OCI-LY3 (cell line): ENCODE measurements around the gene USP22.
"Not testable (repeated sequence)": the region's sequence is repeated elsewhere in the genome, so short reads cannot be mapped to it uniquely, and the experiment has no call there.

Experiments used
- H2AFZ ChIP-seq: fragments of 200-600, 300-600 bp; shearing (Covaris generic); 2 replicates; pipeline ENCODE4 v1.6.0; 2014; ENCODE audit warnings: antibody characterized with exemption, low read depth, low read length
- H3K27ac ChIP-seq: fragments of 200-600, 300-600 bp; sonication (generic); 2 replicates; pipeline ENCODE4 v1.5.1; 2014; ENCODE audit warnings: mild to moderate bottlenecking, low read length, moderate library complexity, mixed read lengths
- H3K27me3 ChIP-seq: fragments of 200-600, 300-600 bp; sonication (generic); 2 replicates; pipeline ENCODE4 v1.6.1; 2014; ENCODE audit warnings: low read depth, low read length, mixed read lengths
- H3K36me3 ChIP-seq: fragments of 200-600, 300-600 bp; sonication (generic); replicated peaks from 2 replicates; pipeline ENCODE3; 2014; ENCODE audit warnings: low read depth, low read length, mixed read lengths
- H3K4me1 ChIP-seq: fragments of 300-600, 200-600 bp; sonication (generic); 2 replicates; pipeline ENCODE4 v1.6.1; 2014; ENCODE audit warnings: low read length, mixed read lengths
- H3K4me2 ChIP-seq: fragments of 200-600, 300-600 bp; sonication (generic); 2 replicates; pipeline ENCODE4 v1.6.1; 2014; ENCODE audit warnings: low read length, mixed read lengths
- H3K4me3 ChIP-seq: fragments of 300-600, 200-600 bp; sonication (generic); 2 replicates; pipeline ENCODE4 v1.5.1; 2014; ENCODE audit warnings: antibody characterized with exemption, mild to moderate bottlenecking, low read length, moderate library complexity
- H3K79me2 ChIP-seq: fragments of 300-600, 200-600 bp; shearing (Covaris generic); 2 replicates; pipeline ENCODE4 v1.6.1; 2014; ENCODE audit warnings: mild to moderate bottlenecking, low read length, mixed read lengths
- H3K9ac ChIP-seq: fragments of 300-600, 200-600 bp; shearing (Covaris generic); 2 replicates; pipeline ENCODE4 v1.6.0; 2014; ENCODE audit warnings: mild to moderate bottlenecking, low read length, moderate library complexity
- H3K9me3 ChIP-seq: fragments of 200-600, 300-600 bp; shearing (Covaris generic); 2 replicates; pipeline ENCODE4 v1.6.1; 2014; ENCODE audit warnings: low read length, mixed read lengths; ENCODE audit not compliant: insufficient read depth
- H4K20me1 ChIP-seq: fragments of 200-600, 300-600 bp; sonication (generic); 2 replicates; pipeline ENCODE4 v1.6.1; 2016; ENCODE audit warnings: low read length, mixed read lengths; ENCODE audit not compliant: insufficient read depth
- EZH2phosphoT487 ChIP-seq: fragments of 200-600 bp; shearing (Covaris generic); IDR thresholded peaks from 2 replicates; pipeline ENCODE4 v1.6.1; 2018; ENCODE audit warnings: antibody characterized with exemption, mixed run types, low read depth
- TF ChIP-seq, protein P1 (sequence below): fragments of 200-600, 300-600 bp; sonication (generic); IDR thresholded peaks from 2 replicates; pipeline ENCODE4 v1.5.1; 2014; ENCODE audit warnings: antibody characterized with exemption, low read length, low read depth

USP22 gene

DNA sequence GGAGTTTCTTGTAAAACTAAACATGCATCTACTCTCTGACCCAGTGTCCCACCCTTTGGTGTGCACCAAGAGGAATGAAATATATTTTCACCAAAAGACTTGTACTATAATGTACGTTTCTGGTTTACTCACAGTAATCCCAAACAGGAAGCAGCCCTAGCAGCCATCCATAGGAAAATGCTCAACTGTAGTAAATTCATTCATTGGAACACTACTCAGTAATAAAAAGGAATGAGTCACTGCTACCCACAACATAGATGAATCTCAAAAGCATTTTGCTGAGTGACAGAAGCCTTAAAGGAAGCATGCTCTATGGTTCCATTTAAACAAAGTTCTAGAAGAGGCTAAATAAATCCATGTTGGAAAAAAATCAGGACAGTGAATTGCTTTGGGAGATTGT lies 46.3 kb upstream of the USP22 start:
- Histone ChIP-seq H3K9me3 (no peaks in the 10 kb centered on the region), H2AFZ (no peak overlapping the region), H3K4me2 (no peak overlapping the region), H3K4me3 (no peak overlapping the region), H4K20me1 (no peaks in the 10 kb centered on the region), H3K27me3 (no peaks in the 10 kb centered on the region), H3K36me3 (no peaks in the 10 kb centered on the region), H3K27ac (no peak overlapping the region), H3K4me1 (peaks cover 18% of the 10 kb centered on the region), H3K9ac (no peak overlapping the region), H3K79me2 (no peaks in the 10 kb centered on the region)
- TF ChIP-seq, protein P1, sequence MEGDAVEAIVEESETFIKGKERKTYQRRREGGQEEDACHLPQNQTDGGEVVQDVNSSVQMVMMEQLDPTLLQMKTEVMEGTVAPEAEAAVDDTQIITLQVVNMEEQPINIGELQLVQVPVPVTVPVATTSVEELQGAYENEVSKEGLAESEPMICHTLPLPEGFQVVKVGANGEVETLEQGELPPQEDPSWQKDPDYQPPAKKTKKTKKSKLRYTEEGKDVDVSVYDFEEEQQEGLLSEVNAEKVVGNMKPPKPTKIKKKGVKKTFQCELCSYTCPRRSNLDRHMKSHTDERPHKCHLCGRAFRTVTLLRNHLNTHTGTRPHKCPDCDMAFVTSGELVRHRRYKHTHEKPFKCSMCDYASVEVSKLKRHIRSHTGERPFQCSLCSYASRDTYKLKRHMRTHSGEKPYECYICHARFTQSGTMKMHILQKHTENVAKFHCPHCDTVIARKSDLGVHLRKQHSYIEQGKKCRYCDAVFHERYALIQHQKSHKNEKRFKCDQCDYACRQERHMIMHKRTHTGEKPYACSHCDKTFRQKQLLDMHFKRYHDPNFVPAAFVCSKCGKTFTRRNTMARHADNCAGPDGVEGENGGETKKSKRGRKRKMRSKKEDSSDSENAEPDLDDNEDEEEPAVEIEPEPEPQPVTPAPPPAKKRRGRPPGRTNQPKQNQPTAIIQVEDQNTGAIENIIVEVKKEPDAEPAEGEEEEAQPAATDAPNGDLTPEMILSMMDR: no peak
- TF ChIP-seq EZH2phosphoT487: no peak

DNA sequence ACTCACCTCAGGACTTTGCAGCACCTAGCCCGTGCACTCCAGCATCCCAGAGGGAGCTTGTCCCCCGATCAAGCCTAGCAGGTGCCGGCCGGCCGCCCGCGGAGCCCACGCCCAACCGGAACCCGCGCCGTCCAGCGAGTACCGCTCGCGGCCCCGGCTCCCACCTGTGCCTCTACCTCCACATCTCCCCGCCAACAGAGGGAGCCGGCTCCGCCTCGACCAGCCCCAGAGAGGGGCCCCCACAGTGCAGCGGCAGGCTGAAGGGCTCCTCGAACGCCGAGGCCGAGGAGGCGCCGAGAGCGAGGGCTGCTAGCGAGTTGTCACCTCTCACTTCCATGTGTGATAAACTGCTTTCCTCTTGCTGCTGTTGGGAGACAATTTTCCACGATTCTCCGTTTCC lies 42.9 kb upstream of the USP22 start:
- H2AFZ ChIP-seq: no peak overlapping the region
- no peaks in the 10 kb centered on the region for H3K79me2 ChIP-seq
- H3K9me3 ChIP-seq: no peaks in the 10 kb centered on the region
- no peak overlapping the region for H3K27ac ChIP-seq
- TF ChIP-seq, protein P1: no peak
- no peak for TF ChIP-seq EZH2phosphoT487
- no peaks in the 10 kb centered on the region for H3K36me3 ChIP-seq
- peaks cover 14% of the 10 kb centered on the region for H3K4me1 ChIP-seq
- H3K27me3 ChIP-seq: no peaks in the 10 kb centered on the region
- no peak overlapping the region for H3K4me3 ChIP-seq
- no peak overlapping the region for H3K9ac ChIP-seq
- no peaks in the 10 kb centered on the region for H4K20me1 ChIP-seq
- no peak overlapping the region for H3K4me2 ChIP-seq

DNA sequence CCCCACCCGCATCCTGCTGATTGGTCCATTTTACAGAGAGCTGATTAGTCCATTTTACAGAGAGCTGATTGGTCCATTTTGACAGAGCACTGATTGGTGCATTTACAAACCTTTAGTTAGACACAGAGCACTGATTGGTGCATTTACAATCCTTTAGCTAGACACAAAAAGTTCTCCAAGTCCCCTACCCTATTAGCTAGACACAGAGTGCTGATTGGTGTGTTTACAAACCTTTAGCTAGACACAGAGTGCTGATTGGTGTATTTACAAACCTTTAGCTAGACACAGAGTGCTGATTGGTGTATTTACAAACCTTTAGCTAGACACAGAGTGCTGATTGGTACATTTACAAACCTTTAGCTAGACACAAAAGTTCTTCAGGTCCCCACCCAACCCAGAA lies 42.5 kb upstream of the USP22 start:
- H2AFZ ChIP-seq, H3K36me3 ChIP-seq, H3K9ac ChIP-seq, H3K4me2 ChIP-seq, H3K79me2 ChIP-seq, H4K20me1 ChIP-seq, H3K27ac ChIP-seq, H3K27me3 ChIP-seq, H3K4me3 ChIP-seq, H3K9me3 ChIP-seq: not testable (repeated sequence)
- H3K4me1 ChIP-seq: peaks cover 11% of the 10 kb centered on the region

DNA sequence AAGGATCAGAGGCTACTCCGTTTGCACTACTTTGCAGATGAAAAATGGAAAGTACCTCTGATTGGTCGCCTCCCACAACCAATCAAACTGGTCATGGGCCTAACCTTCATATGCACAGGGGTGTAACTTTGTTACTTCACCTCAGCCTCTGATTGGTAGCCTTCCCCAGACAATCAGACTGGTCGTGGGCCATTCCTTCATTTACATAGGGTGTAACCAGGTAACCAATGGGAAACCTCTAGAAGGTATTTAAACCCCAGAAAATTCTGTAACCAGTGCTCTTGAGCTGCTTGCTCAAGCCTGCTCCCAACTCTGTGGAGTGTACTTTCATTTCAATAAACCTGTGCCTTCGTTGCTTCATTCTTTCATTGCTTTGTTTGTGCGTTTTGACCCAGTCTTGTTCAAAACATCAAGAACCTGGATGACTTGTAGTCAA lies 39.2 kb upstream of the USP22 start:
- Histone ChIP-seq H2AFZ (no peak overlapping the region), H4K20me1 (no peaks in the 10 kb centered on the region), H3K9ac (no peak overlapping the region), H3K4me2 (no peak overlapping the region), H3K4me1 (no peaks in the 10 kb centered on the region), H3K36me3 (no peaks in the 10 kb centered on the region), H3K27ac (no peak overlapping the region), H3K4me3 (no peak overlapping the region), H3K79me2 (no peaks in the 10 kb centered on the region), H3K27me3 (no peaks in the 10 kb centered on the region), H3K9me3 (no peaks in the 10 kb centered on the region)
- TF ChIP-seq, protein P1: no peak
- TF ChIP-seq EZH2phosphoT487: no peak

DNA sequence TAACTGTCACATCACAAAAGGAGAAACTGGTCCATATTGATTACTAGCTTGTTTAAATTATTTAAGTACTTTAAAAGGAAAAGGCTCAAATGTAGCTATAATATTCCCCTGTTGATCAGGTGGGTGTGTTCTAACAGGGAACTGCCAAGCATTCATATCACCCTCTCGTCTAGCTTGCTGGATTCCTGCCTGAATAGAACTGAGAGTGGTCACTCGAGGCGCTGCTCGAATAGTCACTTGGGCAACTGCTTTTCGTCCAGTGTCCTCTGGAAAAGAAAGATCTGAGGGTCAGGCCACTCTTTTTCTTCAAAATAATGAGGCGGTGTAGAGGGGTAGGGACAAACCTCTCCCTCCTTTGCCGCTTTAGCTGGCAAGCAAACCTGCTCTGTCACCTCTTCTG lies 36.4 kb upstream of the USP22 start:
- Histone ChIP-seq H3K27me3 (no peaks in the 10 kb centered on the region), H2AFZ (no peak overlapping the region), H3K9me3 (no peaks in the 10 kb centered on the region), H3K27ac (no peak overlapping the region), H3K79me2 (no peaks in the 10 kb centered on the region), H3K4me3 (no peak overlapping the region), H3K9ac (no peak overlapping the region), H3K36me3 (no peaks in the 10 kb centered on the region), H3K4me2 (no peak overlapping the region), H4K20me1 (no peaks in the 10 kb centered on the region), H3K4me1 (no peaks in the 10 kb centered on the region)
- no peak for TF ChIP-seq EZH2phosphoT487
- TF ChIP-seq, protein P1: no peak
